Pancreas (tissue), 10 donors: ENCODE results near the gene UCK2. TPM values are rescaled to one million over a fixed set of nuclear protein-coding genes. Genes with fewer than 3 reads are reported as not detected.
"Not testable (repeated sequence)": the region's sequence is repeated elsewhere in the genome, so short reads cannot be mapped to it uniquely, and the experiment has no call there.

ENCODE experiments used
- ATAC-seq, 4 donors: fragments of 200-7000 bp; cut with Tn5 transposase; one replicate each; pipeline versions ENCODE4 v1.8.0 to v1.9.1; 2020; ENCODE audit warnings: mild to moderate bottlenecking in 4 of 4, moderate library complexity in 4 of 4
- DNase-seq, 6 donors: peaks; one replicate each; pipeline ENCODE4 v3.0.0-alpha.2; 2020
- FAIRE-seq: peaks from 2 replicates; lab custom pipeline; 2012; peaks lifted over from hg19 to GRCh38; lab: Jason Lieb, UNC
- H3K27ac ChIP-seq, 4 donors: fragments of 200-600 bp; sonication (generic); 1 replicate in 3 of 4; 2 replicates in 1 of 4; pipeline versions ENCODE4 v1.5.0 to v1.8.0; 2020
- H3K27me3 ChIP-seq, 4 donors: fragments of 200-600 bp; one replicate each; pipeline ENCODE4 v1.8.0; 2021
- H3K36me3 ChIP-seq, 3 donors: fragments of 200-600 bp; sonication (generic) in 1 of 3; one replicate each; pipeline versions ENCODE4 v1.5.0 to v1.8.0; 2020 to 2021
- H3K4me1 ChIP-seq, 3 donors: fragments of 200-600 bp; one replicate each; pipeline ENCODE4 v1.8.0; 2021
- H3K4me3 ChIP-seq, 4 donors: fragments of 200-600 bp; sonication (generic) in 2 of 4; one replicate each; pipeline versions ENCODE4 v1.5.0 to v1.8.0; 2020 to 2021
- H3K9me3 ChIP-seq, 4 donors: fragments of 200-600 bp; one replicate each; pipeline ENCODE4 v1.8.0; 2021
- CTCF ChIP-seq, 4 donors: fragments of 200-600 bp; sonication (generic) in 3 of 4; IDR thresholded peaks; one replicate each; pipeline versions ENCODE4 v1.5.0 to v1.8.0; 2021; ENCODE audit warnings: antibody characterized with exemption in 4 of 4
- WGBS, 2 donors: extraction: QIAGEN DNeasy Blood & Tissue Kit; methylation state at CpG; one replicate each; pipeline ENCODE4 v1.1.7; 2013; 5-methylcytosine and 5-hydroxymethylcytosine counted together
- intact Hi-C, 3 donors: fragments of 100-400 bp; cut with DNase I; formaldehyde crosslinking; loops; one replicate each; pipeline versions ENCODE4 v1.11.1 to v1.14.2; 2022
- polyA plus RNA-seq, 2 donors: library from polyadenylated mRNA; stranded (reverse); fragments of 200-250 nt; gene quantifications; one replicate each; pipeline ENCODE4 v1.2.3, GENCODE V29; 2013
- total RNA-seq, 6 donors: library from RNA; stranded (reverse); fragmentation: NEBNext Ultra II Directional in 4 of 6; extraction: Animal tissue kit (Norgen Biotek cat#: 25700) in 4 of 6; gene quantifications; one replicate each; pipeline versions ENCODE4 v1.2.1 to v1.2.4, GENCODE V29; 2021 to 2023
- donor health status: healthy with polysubstance abuse.
- donor health status: DM: no; HTN: no; CAD: no; lungs with moderate emphysema.
- donor health status: DM: no; HTN: no; CAD: no.
- donor health status: control.
- donor health status: control.
- donor health status: Bipolar disorder and iron deficiency.
- donor health status: DM: yes; HTN: yes; CAD: no.
- donor health status: DM: no; HTN: no; CAD: no.
- donor health status: DM: no; HTN: no; CAD: no.
- donor health status: DM: yes; HTN: yes; CAD: no.

UCK2 gene
- total and polyA plus RNA-seq, 8 donors = 10.6 to 25.5 (median 15.5) TPM

- DNase-seq (no peak), ATAC-seq (no peak), FAIRE-seq (no peak)
- no peak for TF ChIP-seq CTCF (IDR thresholded peaks at IDR 0.05)
- intact Hi-C loops = no loop called here
- no peak overlapping the region for H3K27ac ChIP-seq
- no peak overlapping the region for H3K4me3 ChIP-seq
- no peaks in the 10 kb centered on the region for H3K9me3 ChIP-seq
- H3K36me3 ChIP-seq = no peaks in the 10 kb centered on the region
- H3K27me3 ChIP-seq = no peaks in the 10 kb centered on the region
- H3K4me1 ChIP-seq = no peaks in the 10 kb centered on the region
Observed at GRCh38 chr1:165799387-165799786, 28.0 kb upstream of the UCK2 start.

GRCh38 chr1:165804513-165804912 is 22.9 kb upstream of the UCK2 start:
- intact Hi-C loops, DNase-seq, H3K4me1 ChIP-seq, FAIRE-seq, H3K4me3 ChIP-seq, H3K9me3 ChIP-seq, H3K36me3 ChIP-seq, ATAC-seq, H3K27me3 ChIP-seq, H3K27ac ChIP-seq: not testable (repeated sequence)
- WGBS, 2 donors = 65 to 68% methylated on average over 1 of the region's 1 CpG

- no peak for TF ChIP-seq CTCF (IDR thresholded peaks at IDR 0.05)
- intact Hi-C loops = no loop called here
- DNase-seq = no peak
- H3K4me3 ChIP-seq = no peak overlapping the region
- H3K36me3 ChIP-seq = no peaks in the 10 kb centered on the region
- no peak overlapping the region for H3K27ac ChIP-seq
- H3K4me1 ChIP-seq = no peaks in the 10 kb centered on the region
- no peaks in the 10 kb centered on the region for H3K9me3 ChIP-seq
- no peaks in the 10 kb centered on the region for H3K27me3 ChIP-seq
- FAIRE-seq = no peak
- no peak for ATAC-seq
Observed at GRCh38 chr1:165807613-165808012, 19.8 kb upstream of the UCK2 start.

GRCh38 chr1:165815725-165816124 is 11.7 kb upstream of the UCK2 start:
- DNase-seq = no peak
- no peak for FAIRE-seq
- intact Hi-C loops = no loop called here
- Histone ChIP-seq H3K27me3 (no peaks in the 10 kb centered on the region), H3K27ac (no peak overlapping the region), H3K36me3 (no peaks in the 10 kb centered on the region), H3K4me3 (no peak overlapping the region), H3K9me3 (no peaks in the 10 kb centered on the region), H3K4me1 (no peaks in the 10 kb centered on the region)
- ATAC-seq = no peak
- no peak for TF ChIP-seq CTCF (IDR thresholded peaks at IDR 0.05)
- WGBS, 2 donors = 39 to 45% methylated on average over 3 of the region's 3 CpGs

GRCh38 chr1:165816157-165816556 is 11.3 kb upstream of the UCK2 start:
- FAIRE-seq = no peak
- Histone ChIP-seq H3K27me3 (no peaks in the 10 kb centered on the region), H3K9me3 (no peaks in the 10 kb centered on the region), H3K4me3 (no peak overlapping the region), H3K36me3 (no peaks in the 10 kb centered on the region), H3K27ac (no peak overlapping the region), H3K4me1 (no peaks in the 10 kb centered on the region)
- 52 to 59% methylated on average over 3 of the region's 3 CpGs for WGBS, 2 donors
- DNase-seq = no peak
- no peak for ATAC-seq
- intact Hi-C loops = no loop called here
- no peak for TF ChIP-seq CTCF (IDR thresholded peaks at IDR 0.05)
